SJSA1 (cell line): Measurements from ENCODE around the gene VWA8. TPM values are rescaled to one million over a fixed set of nuclear protein-coding genes. Genes with fewer than 3 reads are reported as not detected.
A peak's percentile ranks its signal among the peaks of the same experiment; 100 is the strongest.

Experiments used
- DNase-seq, 2 experiments: peaks; one replicate each; pipeline ENCODE4 v3.0.0-alpha.2; 2015 to 2020; ENCODE audit warnings: low spot score in 2 of 2, low read depth in 1 of 2
- H3K27ac ChIP-seq: fragments of 250-450 bp; sonication (Bioruptor Pico); 2 replicates; pipeline ENCODE4 v1.5.1; 2020; ENCODE audit warnings: mild to moderate bottlenecking, moderate library complexity
- H3K27me3 ChIP-seq: fragments of 250-450 bp; sonication (Bioruptor Pico); replicated peaks from 2 replicates; pipeline ENCODE4 v1.5.1; 2020; ENCODE audit warnings: mild to moderate bottlenecking, moderate library complexity
- H3K36me3 ChIP-seq: fragments of 250-450 bp; sonication (Bioruptor Pico); 2 replicates; pipeline ENCODE4 v1.5.1; 2020; ENCODE audit warnings: mild to moderate bottlenecking
- H3K4me1 ChIP-seq: fragments of 250-450 bp; sonication (Bioruptor Pico); replicated peaks from 2 replicates; pipeline ENCODE4 v1.6.1; 2021; ENCODE audit warnings: mild to moderate bottlenecking
- H3K4me3 ChIP-seq: fragments of 250-450 bp; sonication (Bioruptor Pico); 2 replicates; pipeline ENCODE4 v1.5.1; 2020; ENCODE audit warnings: mild to moderate bottlenecking
- H3K9me3 ChIP-seq: fragments of 250-450 bp; sonication (Bioruptor Pico); replicated peaks from 2 replicates; pipeline ENCODE4 v1.5.1; 2020; ENCODE audit warnings: mild to moderate bottlenecking
- total RNA-seq: library from RNA; depleted of rRNA; stranded (reverse); fragments of >200 nt; shearing (Covaris generic); gene quantifications from 2 replicates; pipeline ENCODE4 v1.2.3, GENCODE V29; 2014

VWA8 gene
- total RNA-seq, 1 experiment from 2014 or later: 8.6 TPM

- H3K27ac ChIP-seq: no peak overlapping the region
- H3K27me3 ChIP-seq: no peaks in the 10 kb centered on the region
- no peak overlapping the region for H3K4me3 ChIP-seq
- H3K9me3 ChIP-seq: no peaks in the 10 kb centered on the region
- peaks cover 18% of the 10 kb centered on the region for H3K4me1 ChIP-seq
- DNase-seq: no peak
- H3K36me3 ChIP-seq: no peaks in the 10 kb centered on the region
Observed at GRCh38 chr13:41568972-41569351, 391.9 kb downstream of the VWA8 start.

GRCh38 chr13:41568143-41568971, 392.6 kb downstream of the VWA8 start:
- H3K27ac ChIP-seq: no peak overlapping the region
- peaks cover 24% of the 10 kb centered on the region for H3K4me1 ChIP-seq
- no peaks in the 10 kb centered on the region for H3K9me3 ChIP-seq
- H3K4me3 ChIP-seq: no peak overlapping the region
- DNase-seq: no peak
- H3K27me3 ChIP-seq: no peaks in the 10 kb centered on the region
- no peaks in the 10 kb centered on the region for H3K36me3 ChIP-seq

DNA sequence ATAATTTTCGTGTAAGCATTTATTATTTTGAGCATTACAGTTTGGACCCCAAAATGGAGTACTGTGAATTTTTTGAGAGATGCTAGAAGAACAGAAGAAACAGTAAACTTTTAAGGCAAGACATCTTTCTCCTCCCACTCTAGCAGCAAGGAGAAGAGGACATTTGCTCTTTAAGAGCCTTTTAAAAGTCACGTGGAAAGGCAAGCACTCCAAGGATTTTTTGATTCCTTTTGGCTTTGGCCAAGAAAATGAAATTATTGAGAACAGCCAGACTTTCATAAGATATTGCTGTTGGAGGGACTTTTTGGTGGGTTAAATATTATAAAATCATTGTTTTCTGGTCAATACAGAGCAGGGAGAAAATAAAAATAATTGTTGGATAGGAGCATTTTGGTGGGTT, 393.5 kb downstream of the VWA8 start:
- no peak for DNase-seq
- Histone ChIP-seq H3K4me3 (no peak overlapping the region), H3K9me3 (no peaks in the 10 kb centered on the region), H3K36me3 (no peaks in the 10 kb centered on the region), H3K27me3 (no peaks in the 10 kb centered on the region), H3K4me1 (peaks cover 34% of the 10 kb centered on the region), H3K27ac (no peak overlapping the region)

DNA sequence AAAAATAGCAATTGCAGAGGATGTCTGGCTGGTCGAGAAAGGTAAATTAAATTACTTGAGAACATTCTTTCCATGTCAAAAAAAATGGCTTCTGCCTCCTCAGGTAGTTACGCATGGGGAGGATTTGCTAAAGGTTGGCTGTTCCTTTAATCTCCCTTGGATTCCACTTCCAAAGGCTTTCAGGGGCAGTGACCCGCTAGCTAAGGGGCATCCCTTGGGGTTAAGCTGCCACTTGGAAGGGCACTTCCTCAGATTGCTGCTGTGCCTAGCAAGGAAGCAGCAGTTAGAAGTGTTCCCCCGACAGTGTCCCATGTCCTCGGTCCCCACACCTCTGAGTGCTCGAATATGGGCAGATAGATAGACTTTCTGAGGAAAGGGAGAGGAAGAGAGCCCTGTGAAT, 395.1 kb downstream of the VWA8 start:
- DNase-seq: no peak
- Histone ChIP-seq H3K4me3 (no peak overlapping the region), H3K27me3 (no peaks in the 10 kb centered on the region), H3K9me3 (no peaks in the 10 kb centered on the region), H3K36me3 (no peaks in the 10 kb centered on the region), H3K4me1 (peaks cover 43% of the 10 kb centered on the region), H3K27ac (no peak overlapping the region)

GRCh38 chr13:41565216-41565615, 395.7 kb downstream of the VWA8 start:
- Histone ChIP-seq H3K27ac (peak overlapping the region; percentile 47), H3K36me3 (no peaks in the 10 kb centered on the region), H3K9me3 (no peaks in the 10 kb centered on the region), H3K4me3 (no peak overlapping the region), H3K27me3 (no peaks in the 10 kb centered on the region), H3K4me1 (peaks cover 43% of the 10 kb centered on the region)
- DNase-seq: peak; percentile 68 to 69

DNA sequence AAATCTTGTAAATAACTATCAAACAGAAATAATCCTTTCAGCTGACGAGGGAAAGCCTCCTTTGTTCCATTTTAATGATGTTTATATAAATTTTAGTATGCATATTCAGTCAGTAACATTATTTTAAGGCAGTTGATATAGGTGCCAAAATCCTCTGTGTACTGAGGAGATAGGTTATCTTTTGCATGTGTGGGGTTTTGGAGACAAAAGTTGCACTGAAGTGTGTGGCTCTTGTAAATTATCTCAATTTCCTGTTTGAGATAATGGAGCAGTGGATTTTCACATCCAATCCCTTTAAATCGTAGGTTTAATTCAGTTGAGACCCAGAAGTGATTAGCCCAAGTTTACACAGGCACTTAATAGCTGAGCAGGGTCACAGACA, 396.9 kb downstream of the VWA8 start:
- no peaks in the 10 kb centered on the region for H3K36me3 ChIP-seq

GRCh38 chr13:41563341-41563983, 397.4 kb downstream of the VWA8 start:
- H3K36me3 ChIP-seq: no peaks in the 10 kb centered on the region
- H3K4me3 ChIP-seq: no peak overlapping the region
- no peaks in the 10 kb centered on the region for H3K27me3 ChIP-seq
- peak overlapping the region; percentile 52 for H3K27ac ChIP-seq
- peak in 1 of 2 experiments; percentile 68 for DNase-seq
- H3K9me3 ChIP-seq: no peaks in the 10 kb centered on the region
- peaks cover 43% of the 10 kb centered on the region for H3K4me1 ChIP-seq

More for the DNA sequence above, 396.9 kb downstream of the VWA8 start:
- H3K27me3 ChIP-seq: no peaks in the 10 kb centered on the region
- peaks cover 43% of the 10 kb centered on the region for H3K4me1 ChIP-seq
- no peak for DNase-seq
- H3K4me3 ChIP-seq: no peak overlapping the region
- H3K9me3 ChIP-seq: no peaks in the 10 kb centered on the region
- peak overlapping the region; percentile 52 for H3K27ac ChIP-seq

DNA sequence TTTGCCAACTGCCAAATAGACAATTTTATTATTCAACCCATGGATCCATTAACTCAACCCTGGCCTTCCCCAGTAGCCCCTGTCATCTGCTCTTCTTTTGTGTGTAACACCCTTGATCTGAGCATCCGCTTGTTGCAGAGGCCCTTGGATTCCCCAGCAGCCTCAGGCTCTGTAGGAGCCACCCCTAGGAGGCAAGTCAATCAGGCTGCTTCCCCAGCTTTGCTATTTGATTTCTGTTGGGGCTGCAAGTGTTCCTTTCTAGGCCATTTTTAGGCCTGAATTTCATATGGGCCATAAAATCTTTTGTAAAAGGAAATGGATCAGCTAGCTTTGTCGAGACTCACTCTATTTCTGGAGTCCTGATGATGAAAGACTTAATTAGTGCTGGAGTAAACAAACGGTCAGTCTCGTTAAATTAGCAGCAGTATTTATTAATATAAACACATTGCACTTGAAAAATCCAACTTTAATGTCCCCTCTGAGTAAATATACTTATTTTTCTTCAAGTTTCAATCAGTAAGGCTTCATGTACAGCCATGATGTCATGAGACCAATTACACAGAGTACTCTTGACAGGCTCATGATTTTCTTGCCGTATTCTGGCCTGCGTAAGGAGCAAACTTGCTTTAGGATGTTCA, 398.2 kb downstream of the VWA8 start:
- Histone ChIP-seq H3K9me3 (no peaks in the 10 kb centered on the region), H3K27ac (no peak overlapping the region; the same call in none of the 2 replicates), H3K36me3 (no peaks in the 10 kb centered on the region), H3K27me3 (no peaks in the 10 kb centered on the region), H3K4me1 (peaks cover 43% of the 10 kb centered on the region), H3K4me3 (no peak overlapping the region)
- no peak for DNase-seq

DNA sequence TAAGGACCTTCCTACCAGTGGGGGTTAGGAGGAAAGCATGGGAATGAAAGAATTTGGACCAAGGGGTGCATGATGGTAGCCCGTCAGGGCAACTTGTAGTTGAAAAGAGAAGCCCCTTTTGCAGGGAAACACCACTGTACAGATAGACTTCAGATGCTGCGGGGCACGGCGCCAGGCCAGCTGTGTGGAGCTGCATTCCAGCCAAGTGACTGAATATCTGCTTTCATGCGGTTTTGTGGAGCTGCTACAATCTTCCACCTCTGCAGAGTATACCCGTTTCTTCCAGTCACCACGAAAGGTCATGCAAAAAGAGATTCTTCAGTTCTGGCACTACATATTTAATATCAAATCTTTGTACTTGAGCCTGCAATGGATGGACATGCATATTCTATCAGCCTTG, 398.8 kb downstream of the VWA8 start:
- H3K9me3 ChIP-seq: no peaks in the 10 kb centered on the region
- no peaks in the 10 kb centered on the region for H3K36me3 ChIP-seq
- no peaks in the 10 kb centered on the region for H3K27me3 ChIP-seq
- peak; percentile 27 to 62 for DNase-seq
- no peak overlapping the region for H3K4me3 ChIP-seq
- peaks cover 43% of the 10 kb centered on the region for H3K4me1 ChIP-seq
- H3K27ac ChIP-seq: no peak overlapping the region; the same call in 1 of the 2 replicates

DNA sequence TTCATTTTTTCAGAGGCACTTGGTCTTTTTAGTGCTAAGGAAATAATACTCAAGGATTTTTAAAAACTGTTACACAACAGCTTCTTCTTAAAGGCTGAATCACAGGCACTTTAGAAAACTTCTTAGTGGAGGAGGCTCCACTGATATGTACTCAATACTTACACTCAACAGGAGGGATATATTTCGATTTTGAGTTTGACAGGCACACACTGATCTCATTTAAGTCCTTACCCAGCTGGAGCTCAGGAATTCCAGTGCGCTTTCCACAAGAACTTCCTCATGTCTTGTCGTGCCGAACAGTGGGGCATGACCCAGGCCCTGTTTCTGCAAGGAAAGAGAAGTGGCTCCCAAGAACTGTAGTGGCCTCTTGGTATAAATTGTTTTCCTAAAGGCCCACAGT, 399.7 kb downstream of the VWA8 start:
- H3K27ac ChIP-seq: no peak overlapping the region
- no peaks in the 10 kb centered on the region for H3K36me3 ChIP-seq
- H3K27me3 ChIP-seq: no peaks in the 10 kb centered on the region
- no peaks in the 10 kb centered on the region for H3K9me3 ChIP-seq
- peaks cover 43% of the 10 kb centered on the region for H3K4me1 ChIP-seq
- H3K4me3 ChIP-seq: no peak overlapping the region
- DNase-seq: no peak

DNA sequence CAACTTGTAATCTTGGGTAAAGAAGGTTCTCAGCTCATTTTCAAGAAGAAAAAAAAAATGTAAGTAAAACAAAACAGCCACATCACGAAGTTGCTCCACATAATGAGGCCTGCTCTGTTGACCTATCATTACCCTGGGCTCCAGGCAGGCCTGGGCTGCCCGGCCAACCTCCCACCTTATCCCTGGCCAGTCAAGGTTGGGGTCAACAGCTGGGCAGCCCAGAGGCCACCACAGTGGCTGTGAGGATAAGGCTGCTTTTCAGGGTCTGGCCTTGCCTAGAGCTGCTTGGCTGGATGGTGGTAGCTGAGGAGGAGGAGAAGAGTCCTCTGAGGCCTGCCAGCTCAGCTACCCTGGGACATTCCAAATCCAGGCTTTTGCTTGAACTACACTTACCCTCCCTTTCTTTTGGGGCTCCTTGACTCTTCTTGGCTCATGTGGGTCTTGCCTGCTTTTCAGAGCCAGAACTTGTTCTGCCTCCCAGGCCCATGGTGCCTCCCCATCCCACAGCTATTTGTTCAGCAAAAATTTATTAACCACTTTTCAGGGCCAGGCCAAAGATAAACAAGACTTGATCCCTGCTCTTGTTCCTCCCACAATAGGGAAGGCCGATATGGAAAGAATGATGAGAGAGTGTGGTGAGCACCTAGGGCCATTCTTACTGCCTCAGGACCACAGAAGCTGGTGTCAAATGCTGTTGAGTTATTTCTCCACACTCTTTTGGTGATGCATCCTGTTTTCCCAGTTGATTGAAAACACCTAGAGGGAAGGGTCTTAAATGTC, 401.9 kb downstream of the VWA8 start:
- H3K27me3 ChIP-seq: no peaks in the 10 kb centered on the region
- H3K9me3 ChIP-seq: no peaks in the 10 kb centered on the region
- H3K4me3 ChIP-seq: no peak overlapping the region
- peaks cover 25% of the 10 kb centered on the region for H3K4me1 ChIP-seq
- no peak for DNase-seq
- H3K27ac ChIP-seq: no peak overlapping the region
- H3K36me3 ChIP-seq: no peaks in the 10 kb centered on the region

GRCh38 chr13:41557719-41558118, 403.2 kb downstream of the VWA8 start:
- Histone ChIP-seq H3K4me3 (no peak overlapping the region), H3K27ac (no peak overlapping the region), H3K9me3 (no peaks in the 10 kb centered on the region), H3K27me3 (no peaks in the 10 kb centered on the region), H3K4me1 (peaks cover 12% of the 10 kb centered on the region), H3K36me3 (no peaks in the 10 kb centered on the region)
- DNase-seq: no peak

DNA sequence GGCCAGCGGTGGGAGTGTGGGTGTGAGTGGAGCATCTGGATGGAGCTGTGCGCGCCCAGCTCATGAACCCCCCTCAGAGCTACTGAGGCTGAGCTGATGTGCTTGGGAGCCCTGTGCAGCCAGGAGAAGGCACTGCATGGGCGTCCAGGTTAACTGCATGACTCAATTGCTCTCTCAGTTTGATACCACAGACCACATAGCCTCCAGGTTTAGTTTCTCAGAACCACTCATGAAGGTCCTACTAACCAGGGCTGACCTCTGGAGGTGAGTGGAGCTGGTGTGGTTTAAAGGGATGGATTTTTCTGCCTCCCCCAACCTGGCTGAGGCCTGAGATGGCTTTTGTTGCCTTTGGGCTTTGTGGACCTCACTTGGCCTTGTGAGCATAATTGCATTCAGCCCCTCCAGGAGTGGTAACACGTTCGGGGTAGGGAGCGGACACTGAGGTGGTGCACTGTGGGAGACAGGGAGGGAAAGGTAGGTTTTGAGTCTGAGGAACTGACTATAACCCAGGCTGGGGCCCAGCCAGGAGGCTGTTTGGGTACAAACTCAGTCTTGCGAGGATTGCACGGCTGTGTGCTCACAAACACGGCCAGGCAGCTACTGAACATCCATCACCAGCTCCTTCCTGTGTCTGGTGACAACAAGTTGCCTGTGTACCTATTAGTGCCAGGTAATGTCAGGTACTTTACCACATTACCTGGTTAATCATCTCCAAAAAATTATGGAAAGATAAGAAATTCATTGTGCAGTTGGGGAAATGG, 406.1 kb downstream of the VWA8 start:
- Histone ChIP-seq H3K27me3 (no peaks in the 10 kb centered on the region), H3K4me1 (no peaks in the 10 kb centered on the region), H3K4me3 (no peak overlapping the region), H3K27ac (no peak overlapping the region), H3K36me3 (no peaks in the 10 kb centered on the region), H3K9me3 (no peaks in the 10 kb centered on the region)
- DNase-seq: no peak
